Mesenchymal stem cell (in vitro differentiated cells and primary cell): ENCODE data around the gene SLC35F3. TPM values are rescaled to one million over a fixed set of nuclear protein-coding genes. Genes with fewer than 3 reads are reported as not detected.
A peak's percentile ranks its signal among the peaks of the same experiment; 100 is the strongest.

Source experiments
- DNase-seq: peaks from one replicate; pipeline ENCODE4 v3.0.0-alpha.2; 2013
- H2AFZ ChIP-seq: one replicate; pipeline ENCODE4 v1.6.1; 2013; ENCODE audit warnings: low read depth, mild to moderate bottlenecking, control low read depth, inconsistent platforms, low read length, moderate library complexity
- H2AK5ac ChIP-seq: 2 replicates; pipeline ENCODE4 v1.6.1; 2013; ENCODE audit warnings: low read length, moderate library complexity, mild to moderate bottlenecking, inconsistent platforms; ENCODE audit not compliant: severe bottlenecking
- H2BK120ac ChIP-seq: one replicate; pipeline ENCODE4 v1.6.1; 2013; ENCODE audit warnings: low read depth, mild to moderate bottlenecking, inconsistent platforms, low read length, moderate library complexity
- H2BK12ac ChIP-seq, 2 experiments: one replicate each; pipeline ENCODE4 v1.6.1; 2013; ENCODE audit warnings: inconsistent platforms in 2 of 2, low read length in 2 of 2, mild to moderate bottlenecking in 2 of 2, moderate library complexity in 2 of 2, control low read depth in 1 of 2
- H2BK15ac ChIP-seq: one replicate; pipeline ENCODE4 v1.6.1; 2013; ENCODE audit warnings: mild to moderate bottlenecking, low read depth, inconsistent platforms; ENCODE audit not compliant: poor library complexity, severe bottlenecking
- H2BK5ac ChIP-seq: 2 replicates; pipeline ENCODE4 v1.6.1; 2013; ENCODE audit warnings: low read depth, mild to moderate bottlenecking, low read length, control low read depth, inconsistent platforms; ENCODE audit not compliant: poor library complexity, severe bottlenecking
- H3K14ac ChIP-seq, 2 experiments: one replicate each; pipeline ENCODE4 v1.6.1; 2013; ENCODE audit warnings: inconsistent platforms in 2 of 2, low read length in 2 of 2, control low read depth in 1 of 2, mild to moderate bottlenecking in 1 of 2, moderate library complexity in 1 of 2
- H3K18ac ChIP-seq, 2 experiments: one replicate each; pipeline ENCODE4 v1.6.1; 2013; ENCODE audit warnings: inconsistent platforms in 2 of 2, low read length in 2 of 2, control low read depth in 1 of 2, low read depth in 1 of 2, mild to moderate bottlenecking in 1 of 2
- H3K23ac ChIP-seq, 2 experiments: one replicate each; pipeline ENCODE4 v1.6.1; 2013; ENCODE audit warnings: inconsistent platforms in 2 of 2, low read length in 2 of 2, mild to moderate bottlenecking in 2 of 2, moderate library complexity in 2 of 2, control low read depth in 1 of 2
- H3K27ac ChIP-seq: 2 replicates; pipeline ENCODE4 v1.5.1; 2013; ENCODE audit warnings: mild to moderate bottlenecking, moderate library complexity, low read length, control low read depth, inconsistent platforms; ENCODE audit not compliant: poor library complexity, severe bottlenecking
- H3K27me3 ChIP-seq, 2 experiments: 2 replicates each; pipeline versions ENCODE4 v1.6.1 to v1.7.0; 2013; ENCODE audit warnings: low read length in 2 of 2, mild to moderate bottlenecking in 2 of 2, moderate library complexity in 2 of 2, control low read depth in 1 of 2, inconsistent platforms in 1 of 2; ENCODE audit not compliant: control insufficient read depth in 1 of 2, insufficient read depth in 1 of 2
- H3K36me3 ChIP-seq, 2 experiments: 2 replicates each; pipeline versions ENCODE4 v1.6.1 to v1.7.0; 2013; ENCODE audit warnings: low read length in 2 of 2, control low read depth in 1 of 2, inconsistent platforms in 1 of 2, low read depth in 1 of 2, mild to moderate bottlenecking in 1 of 2; ENCODE audit not compliant: insufficient read depth in 2 of 2, control insufficient read depth in 1 of 2
- H3K4ac ChIP-seq, 2 experiments: one replicate each; pipeline ENCODE4 v1.6.1; 2013; ENCODE audit warnings: inconsistent platforms in 2 of 2, low read length in 2 of 2, mild to moderate bottlenecking in 2 of 2, moderate library complexity in 2 of 2, control low read depth in 1 of 2, low read depth in 1 of 2
- H3K4me1 ChIP-seq: 2 replicates; pipeline ENCODE4 v1.6.1; 2013; ENCODE audit warnings: low read depth, low read length, control low read depth; ENCODE audit not compliant: control insufficient read depth, insufficient read depth
- H3K4me2 ChIP-seq: 2 replicates; pipeline ENCODE4 v1.6.1; 2013; ENCODE audit warnings: low read length, mild to moderate bottlenecking, inconsistent platforms; ENCODE audit not compliant: poor library complexity, severe bottlenecking
- H3K4me3 ChIP-seq, 2 experiments: 2 replicates each; pipeline versions ENCODE4 v1.5.1 to v1.7.0; 2013; ENCODE audit warnings: low read length in 2 of 2, mild to moderate bottlenecking in 2 of 2, control low read depth in 1 of 2, low read depth in 1 of 2; ENCODE audit not compliant: insufficient read depth in 1 of 2
- H3K79me1 ChIP-seq: replicated peaks from 2 replicates; pipeline ENCODE4 v1.6.1; 2013; ENCODE audit warnings: mild to moderate bottlenecking, control low read depth, low read length, inconsistent platforms; ENCODE audit not compliant: poor library complexity, severe bottlenecking
- H3K9ac ChIP-seq: 2 replicates; pipeline ENCODE4 v1.7.0; 2013; ENCODE audit warnings: mild to moderate bottlenecking, low read length, moderate library complexity
- H3K9me3 ChIP-seq: 2 replicates; pipeline ENCODE4 v1.7.0; 2013; ENCODE audit warnings: mild to moderate bottlenecking, low read length; ENCODE audit not compliant: control insufficient read depth
- H4K8ac ChIP-seq: one replicate; pipeline ENCODE4 v1.6.1; 2013; ENCODE audit warnings: inconsistent platforms, mild to moderate bottlenecking, low read length, moderate library complexity
- H4K91ac ChIP-seq: one replicate; pipeline ENCODE4 v1.6.1; 2013; ENCODE audit warnings: mild to moderate bottlenecking, low read length, inconsistent platforms
- WGBS: methylation state at CpG from one replicate; pipeline ENCODE4 v1.1.7; 2013; ENCODE audit warnings: mixed read lengths; 5-methylcytosine and 5-hydroxymethylcytosine counted together
- small RNA-seq: library from polyadenylated mRNA; stranded (forward); fragments of <200 nt; extraction: miRNeasy Mini kit (QIAGEN cat#:217004); gene quantifications from one replicate; pipeline ENCODE3, GENCODE V24; 2013; ENCODE audit warnings: low read depth

The SLC35F3 gene

DNA sequence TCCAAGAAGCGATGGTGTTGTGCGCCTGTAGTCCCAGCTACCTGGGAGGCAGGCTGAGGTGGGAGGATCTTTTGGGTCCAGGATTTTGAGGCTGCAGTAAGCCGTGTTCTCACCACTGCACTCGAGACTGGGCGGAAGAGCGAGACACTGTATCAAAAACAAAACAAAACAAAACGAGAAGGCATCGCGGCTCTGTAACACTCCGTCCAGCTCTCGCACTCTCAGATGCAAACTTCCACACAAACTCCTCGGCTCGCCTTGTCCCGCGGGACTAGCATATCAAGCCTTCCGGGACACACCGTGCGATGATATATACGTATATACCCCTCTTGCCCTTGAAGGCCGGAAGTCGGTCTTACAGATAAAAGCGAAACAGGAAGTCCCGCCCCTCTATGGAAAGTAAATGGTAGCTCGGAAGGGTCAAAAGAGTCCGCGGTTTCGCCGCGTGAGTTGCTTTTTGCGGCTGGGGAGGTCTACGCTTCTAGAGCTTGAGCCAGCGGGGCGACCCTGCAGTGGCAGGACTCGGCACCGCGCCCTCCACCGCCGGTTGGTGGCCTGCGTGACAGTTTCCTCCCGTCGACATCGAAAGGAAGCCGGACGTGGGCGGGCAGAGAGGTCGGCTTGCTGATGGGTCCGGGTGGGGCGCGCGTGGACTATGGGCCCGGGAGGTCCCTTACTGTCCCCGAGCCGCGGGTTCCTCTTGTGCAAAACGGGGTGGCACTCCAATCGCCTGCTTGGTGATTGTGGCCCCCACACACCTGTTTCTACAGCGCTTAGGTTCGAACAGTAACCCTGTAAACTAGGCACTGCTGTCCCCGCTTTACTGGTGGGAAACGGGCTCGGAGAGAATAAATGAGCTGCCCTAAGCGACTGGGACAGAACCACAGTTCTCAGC lies 468.8 kb downstream of the SLC35F3 start, which contains the start of gene COA6:
COA6 (plus strand) TSS at position 393 of the 895 bp plus-strand sequence; CDS start at position 404, 11 bp downstream.
- WGBS, result under 1% methylated on average over 62 of the region's 62 CpGs
- Histone ChIP-seq H3K4me3 (peak within 1 kb of the TSS; percentile 87), H3K4me1 (no peaks in the 10 kb centered on the region), H3K27me3 (no peaks in the 10 kb centered on the region), H2BK12ac (peak within 1 kb of the TSS in 1 of 2 experiments; percentile 25), H2AK5ac (no peak within 1 kb of the TSS), H3K27ac (peak within 1 kb of the TSS; percentile 89), H2BK15ac (peak within 1 kb of the TSS; percentile 54), H3K9me3 (no peaks in the 10 kb centered on the region), H3K4me2 (peak within 1 kb of the TSS; percentile 78), H2BK120ac (peak within 1 kb of the TSS; percentile 97), H2AFZ (peak within 1 kb of the TSS; percentile 91), H3K14ac (peak within 1 kb of the TSS in 1 of 2 experiments; percentile 83), H3K79me1 (peaks cover 28% of the 10 kb centered on the region), H4K8ac (peak within 1 kb of the TSS; percentile 97), H3K4ac (peak within 1 kb of the TSS; percentile 81 to 94), H3K36me3 (peaks cover 22 to 26% of the 10 kb centered on the region in 2 experiments), H3K23ac (peak within 1 kb of the TSS in 1 of 2 experiments; percentile 34), H3K9ac (peak within 1 kb of the TSS; percentile 93), H4K91ac (peak within 1 kb of the TSS; percentile 97), H2BK5ac (peak within 1 kb of the TSS; percentile 88), H3K18ac (peak within 1 kb of the TSS; percentile 94 to 96)
- DNase-seq, result peak; percentile 98

DNA sequence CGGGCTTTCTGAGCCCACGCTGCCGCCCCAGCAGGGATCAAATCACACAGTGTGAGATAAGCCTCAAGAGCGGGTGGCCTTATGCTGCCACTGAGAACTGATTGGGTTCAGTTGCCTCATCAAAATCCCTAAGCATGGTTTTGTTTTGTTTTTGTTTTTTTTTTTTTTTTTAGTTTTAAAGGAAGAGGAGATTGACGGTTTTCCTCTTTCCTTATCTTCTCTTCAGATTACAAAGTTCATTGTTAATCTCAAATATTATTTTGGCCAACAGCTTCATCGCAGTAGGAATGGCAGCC lies 469.4 kb downstream of the SLC35F3 start:
- Histone ChIP-seq H2BK15ac (peak overlapping the region; percentile 54), H3K27me3 (no peaks in the 10 kb centered on the region), H2BK12ac (no peak overlapping the region), H3K18ac (peak overlapping the region; percentile 88 to 96), H3K36me3 (peaks cover 24 to 29% of the 10 kb centered on the region in 2 experiments), H3K23ac (peak overlapping the region in 1 of 2 experiments; percentile 34), H3K14ac (no peak overlapping the region), H3K9ac (peak overlapping the region; percentile 93), H2AK5ac (no peak overlapping the region), H3K4me1 (no peaks in the 10 kb centered on the region), H4K8ac (peak overlapping the region; percentile 97), H3K4ac (peak overlapping the region; percentile 81 to 94), H2AFZ (peak overlapping the region; percentile 91), H4K91ac (no peak overlapping the region), H2BK120ac (no peak overlapping the region), H3K27ac (no peak overlapping the region), H2BK5ac (peak overlapping the region; percentile 88), H3K4me3 (peak overlapping the region; percentile 87), H3K79me1 (peaks cover 28% of the 10 kb centered on the region), H3K4me2 (peak overlapping the region; percentile 78), H3K9me3 (no peaks in the 10 kb centered on the region)
- DNase-seq, result no peak
- WGBS, result 15% methylated on average over 5 of the region's 6 CpGs

Small RNA genes lying within 50 kb of the gene (small RNA-seq; reads per million reads assigned to genes)
- not detected for gene MIR4671
